ENCODE data around the gene P3H2.
A peak's percentile ranks its signal among the peaks of the same experiment; 100 is the strongest.

Gene P3H2

GRCh38 chr3:190044974-190045373, 75.7 kb downstream of the P3H2 start:
- no peak for DNase-seq

GRCh38 chr3:190044142-190044541, 76.6 kb downstream of the P3H2 start:
- DNase-seq: peak; percentile 30

GRCh38 chr3:190043741-190044140, 77.0 kb downstream of the P3H2 start:
- no peak for DNase-seq

- no peak for DNase-seq
Measured at GRCh38 chr3:190042558-190042957, 78.1 kb downstream of the P3H2 start.

GRCh38 chr3:190041333-190042041, 79.2 kb downstream of the P3H2 start:
- DNase-seq: peak; percentile 44

- DNase-seq: no peak
Measured at GRCh38 chr3:190040145-190040544, 80.6 kb downstream of the P3H2 start.

GRCh38 chr3:190038050-190038933, 82.4 kb downstream of the P3H2 start:
- DNase-seq: no peak

- no peak for DNase-seq
Measured at GRCh38 chr3:190036631-190037030, 84.1 kb downstream of the P3H2 start.

- DNase-seq: no peak
Measured at GRCh38 chr3:190034446-190034845, 86.3 kb downstream of the P3H2 start.

GRCh38 chr3:190032923-190033322, 87.8 kb downstream of the P3H2 start:
- no peak for DNase-seq

- no peak for DNase-seq
Measured at GRCh38 chr3:190031887-190032752, 88.6 kb downstream of the P3H2 start.

- no peak for DNase-seq
Measured at GRCh38 chr3:190027116-190027515, 93.6 kb downstream of the P3H2 start.

- DNase-seq: no peak
Measured at GRCh38 chr3:190026154-190026553, 94.5 kb downstream of the P3H2 start.

GRCh38 chr3:190024912-190025311, 95.8 kb downstream of the P3H2 start:
- DNase-seq: no peak

- DNase-seq: no peak
Measured at GRCh38 chr3:190019844-190020243, 100.9 kb downstream of the P3H2 start.

GRCh38 chr3:190019006-190019405, 101.7 kb downstream of the P3H2 start:
- DNase-seq: no peak

GRCh38 chr3:190018460-190018859, 102.2 kb downstream of the P3H2 start:
- DNase-seq: no peak

GRCh38 chr3:190017521-190018288, 103.0 kb downstream of the P3H2 start:
- peak; percentile 70 for DNase-seq

- DNase-seq: no peak
Measured at GRCh38 chr3:190016966-190017365, 103.7 kb downstream of the P3H2 start.

GRCh38 chr3:190014940-190015339, 105.8 kb downstream of the P3H2 start:
- DNase-seq: no peak

- no peak for DNase-seq
Measured at GRCh38 chr3:190013943-190014924, 106.5 kb downstream of the P3H2 start.

All from eye (tissue), 1 donor.